ENCODE results near the gene CCDC3.

- no peak for TF ChIP-seq POLR2A (IDR thresholded peaks at IDR 0.05)
- no peak for TF ChIP-seq CTCF (IDR thresholded peaks at IDR 0.05)
Observed at GRCh38 chr10:12993595-12993994, 7.9 kb downstream of the CCDC3 start.
